Breast epithelium (tissue), 3 donors: ENCODE measurements around the gene DSE.

Experiments
- POLR2A ChIP-seq: fragments of 450-650 bp; IDR thresholded peaks from one replicate; pipeline ENCODE4 v1.6.1; 2016; ENCODE audit warnings: antibody characterized with exemption, mild to moderate bottlenecking, moderate library complexity
- TF ChIP-seq, protein P1 (sequence below), 3 donors: fragments of 450-650 bp; IDR thresholded peaks; one replicate each; pipeline ENCODE4 v1.5.1; 2016 to 2017; ENCODE audit warnings: antibody characterized with exemption in 3 of 3, mild to moderate bottlenecking in 3 of 3, moderate library complexity in 3 of 3

GRCh38 chr6:116398316-116399010, 27.7 kb downstream of the DSE start:
- TF ChIP-seq, protein P1, sequence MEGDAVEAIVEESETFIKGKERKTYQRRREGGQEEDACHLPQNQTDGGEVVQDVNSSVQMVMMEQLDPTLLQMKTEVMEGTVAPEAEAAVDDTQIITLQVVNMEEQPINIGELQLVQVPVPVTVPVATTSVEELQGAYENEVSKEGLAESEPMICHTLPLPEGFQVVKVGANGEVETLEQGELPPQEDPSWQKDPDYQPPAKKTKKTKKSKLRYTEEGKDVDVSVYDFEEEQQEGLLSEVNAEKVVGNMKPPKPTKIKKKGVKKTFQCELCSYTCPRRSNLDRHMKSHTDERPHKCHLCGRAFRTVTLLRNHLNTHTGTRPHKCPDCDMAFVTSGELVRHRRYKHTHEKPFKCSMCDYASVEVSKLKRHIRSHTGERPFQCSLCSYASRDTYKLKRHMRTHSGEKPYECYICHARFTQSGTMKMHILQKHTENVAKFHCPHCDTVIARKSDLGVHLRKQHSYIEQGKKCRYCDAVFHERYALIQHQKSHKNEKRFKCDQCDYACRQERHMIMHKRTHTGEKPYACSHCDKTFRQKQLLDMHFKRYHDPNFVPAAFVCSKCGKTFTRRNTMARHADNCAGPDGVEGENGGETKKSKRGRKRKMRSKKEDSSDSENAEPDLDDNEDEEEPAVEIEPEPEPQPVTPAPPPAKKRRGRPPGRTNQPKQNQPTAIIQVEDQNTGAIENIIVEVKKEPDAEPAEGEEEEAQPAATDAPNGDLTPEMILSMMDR (IDR thresholded peaks at IDR 0.05): no peak
- no peak for TF ChIP-seq POLR2A
